GM12891 (cell line): ENCODE data around the gene SLC30A2.

Source experiments
- POLR2A ChIP-seq: IDR thresholded peaks from 2 replicates; pipeline ENCODE4 v1.6.1; 2011; ENCODE audit warnings: low read depth, low read length, control low read depth
- POLR2AphosphoS5 ChIP-seq: IDR thresholded peaks from 2 replicates; pipeline ENCODE4 v1.6.1; 2011; ENCODE audit warnings: low read depth, low read length, control low read depth
- TAF1 ChIP-seq: IDR thresholded peaks from 2 replicates; pipeline ENCODE4 v1.6.1; 2011; ENCODE audit warnings: low read depth, low read length, control low read depth

GRCh38 chr1:26005434-26006105 lies 40.3 kb downstream of the SLC30A2 start:
- TF ChIP-seq POLR2AphosphoS5 (no peak), POLR2A (no peak), TAF1 (no peak)
